Neural cell (in vitro differentiated cells): ENCODE results near the gene TSPAN19. TPM values are rescaled to one million over a fixed set of nuclear protein-coding genes. Genes with fewer than 3 reads are reported as not detected.

Experiments
- H2AFZ ChIP-seq: fragments of 200-600, 300-800 bp; sonication (generic), shearing (Covaris generic); 2 replicates; pipeline ENCODE4 v1.6.0; 2014; ENCODE audit warnings: low read depth, mild to moderate bottlenecking, antibody characterized with exemption, low read length, moderate library complexity
- H3F3A ChIP-seq: fragments of 200-600 bp; shearing (Covaris generic); 2 replicates; pipeline ENCODE4 v1.6.1; 2016; ENCODE audit warnings: mild to moderate bottlenecking, moderate library complexity, mixed read lengths, antibody characterized with exemption, low read length; ENCODE audit not compliant: insufficient read depth, poor library complexity, severe bottlenecking
- H3K27ac ChIP-seq: fragments of 200-600, 300-800 bp; sonication (generic), shearing (Covaris generic); 2 replicates; pipeline ENCODE4 v1.5.1; 2014; ENCODE audit warnings: mild to moderate bottlenecking, low read length, moderate library complexity
- H3K27me3 ChIP-seq: fragments of 300-800, 200-600 bp; sonication (generic), shearing (Covaris generic); 2 replicates; pipeline ENCODE4 v1.6.0; 2014; ENCODE audit warnings: mild to moderate bottlenecking, low read depth, low read length, moderate library complexity; ENCODE audit not compliant: insufficient read depth
- H3K36me3 ChIP-seq: fragments of 300-800, 200-600 bp; sonication (generic), shearing (Covaris generic); 2 replicates; pipeline ENCODE4 v1.5.1; 2014; ENCODE audit warnings: mild to moderate bottlenecking, antibody characterized with exemption, low read length, moderate library complexity; ENCODE audit not compliant: insufficient read depth
- H3K4me2 ChIP-seq: fragments of 300-800, 200-600 bp; sonication (generic), shearing (Covaris generic); 2 replicates; pipeline ENCODE4 v1.6.0; 2014; ENCODE audit warnings: mild to moderate bottlenecking, low read length
- H3K4me3 ChIP-seq: fragments of 300-800, 200-600 bp; sonication (generic), shearing (Covaris generic); 2 replicates; pipeline ENCODE4 v1.5.1; 2014; ENCODE audit warnings: mild to moderate bottlenecking, low read length, moderate library complexity
- H3K79me2 ChIP-seq: fragments of 200-600 bp; shearing (Covaris generic); replicated peaks from 2 replicates; pipeline ENCODE4 v1.6.0; 2014; ENCODE audit warnings: mild to moderate bottlenecking, low read length, moderate library complexity; ENCODE audit not compliant: insufficient read depth
- H3K9ac ChIP-seq: fragments of 300-800, 200-600 bp; sonication (generic), shearing (Covaris generic); 2 replicates; pipeline ENCODE4 v1.6.1; 2016; ENCODE audit warnings: mild to moderate bottlenecking, low read length, mixed read lengths
- H3K9me2 ChIP-seq: fragments of 200-600 bp; shearing (Covaris generic); 2 replicates; pipeline ENCODE4 v1.6.1; 2016; ENCODE audit warnings: mild to moderate bottlenecking, low read length, mixed read lengths; ENCODE audit not compliant: insufficient read depth
- H3K9me3 ChIP-seq: fragments of 200-600, 300-800 bp; sonication (generic), shearing (Covaris generic); 2 replicates; pipeline ENCODE4 v1.6.1; 2016; ENCODE audit warnings: mild to moderate bottlenecking, mixed run types, low read length, moderate library complexity, mixed read lengths
- H4K20me1 ChIP-seq: fragments of 200-600 bp; shearing (Covaris generic); 2 replicates; pipeline ENCODE4 v1.6.1; 2016; ENCODE audit warnings: mild to moderate bottlenecking, mixed run types; ENCODE audit not compliant: insufficient read depth
- EP300 ChIP-seq: fragments of 450-650 bp; conservative IDR thresholded peaks from 2 replicates; pipeline ENCODE4 v1.6.1; 2014; ENCODE audit warnings: antibody characterized with exemption, mild to moderate bottlenecking, moderate library complexity; ENCODE audit not compliant: poor library complexity, severe bottlenecking
- EZH2 ChIP-seq: fragments of 200-600, 300-800 bp; shearing (Covaris generic), sonication (generic); IDR thresholded peaks from 2 replicates; pipeline ENCODE4 v1.6.1; 2014; ENCODE audit warnings: antibody characterized with exemption, low read length, borderline replicate concordance, mild to moderate bottlenecking; ENCODE audit not compliant: insufficient read depth, poor library complexity, severe bottlenecking
- MXI1 ChIP-seq: fragments of 450-650 bp; conservative IDR thresholded peaks from 2 replicates; pipeline ENCODE4 v1.6.1; 2014; ENCODE audit warnings: antibody characterized with exemption, mild to moderate bottlenecking; ENCODE audit not compliant: poor library complexity, severe bottlenecking
- POLR2AphosphoS5 ChIP-seq: IDR thresholded peaks from 2 replicates; pipeline ENCODE4 v1.6.1; 2012
- RAD21 ChIP-seq: fragments of 450-650 bp; conservative IDR thresholded peaks from 2 replicates; pipeline ENCODE4 v1.6.1; 2014; ENCODE audit warnings: antibody characterized with exemption, mild to moderate bottlenecking, moderate library complexity
- SMC3 ChIP-seq: fragments of 450-650 bp; conservative IDR thresholded peaks from 2 replicates; pipeline ENCODE4 v1.6.1; 2014; ENCODE audit warnings: antibody characterized with exemption, mild to moderate bottlenecking, moderate library complexity; ENCODE audit not compliant: poor library complexity
- TAF1 ChIP-seq: IDR thresholded peaks from 2 replicates; pipeline ENCODE4 v1.6.1; 2012; ENCODE audit warnings: low read depth
- polyA plus RNA-seq: library from polyadenylated mRNA; depleted of rRNA; stranded (reverse); fragments of >200 nt; gene quantifications from 2 replicates; pipeline ENCODE4 v1.2.3, GENCODE V29; 2014
- TF ChIP-seq, protein P1 (sequence below): fragments of 450-650 bp; IDR thresholded peaks from 2 replicates; pipeline ENCODE4 v1.5.1; 2014; ENCODE audit warnings: antibody characterized with exemption, mild to moderate bottlenecking, moderate library complexity; ENCODE audit not compliant: poor library complexity, severe bottlenecking
- TF ChIP-seq, protein P2 (sequence below): IDR thresholded peaks from 2 replicates; pipeline ENCODE4 v1.6.1; 2012; ENCODE audit warnings: borderline replicate concordance

Gene TSPAN19
- polyA plus RNA-seq, 1 donor from 2014 or later, result 3.5 TPM

DNA sequence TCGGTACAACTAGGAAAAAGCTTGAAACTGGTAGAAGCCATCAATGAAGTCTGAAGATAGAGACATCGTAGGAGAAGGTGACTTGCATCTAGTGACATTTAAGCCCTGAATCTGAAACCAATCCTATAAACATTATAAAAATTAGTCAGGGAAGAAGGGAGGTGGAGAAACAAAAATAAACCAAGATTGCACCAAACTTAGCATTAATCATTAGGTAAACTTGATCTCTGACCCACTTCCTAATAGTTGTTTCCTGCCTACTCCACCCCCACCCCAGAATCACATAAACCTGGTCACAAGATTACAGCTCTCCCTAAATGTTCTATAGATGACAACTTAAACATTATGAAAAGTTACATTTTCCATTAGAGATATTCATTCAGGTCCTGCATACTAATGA lies 40.4 kb downstream of the TSPAN19 start:
- Histone ChIP-seq H3K27me3 (no peaks in the 10 kb centered on the region), H3K9me3 (no peaks in the 10 kb centered on the region), H3K9me2 (no peaks in the 10 kb centered on the region), H4K20me1 (no peaks in the 10 kb centered on the region), H3K36me3 (no peaks in the 10 kb centered on the region), H3K79me2 (no peaks in the 10 kb centered on the region), H3K9ac (no peak overlapping the region), H3F3A (no peaks in the 10 kb centered on the region), H3K27ac (no peak overlapping the region), H2AFZ (no peak overlapping the region), H3K4me2 (no peak overlapping the region), H3K4me3 (no peak overlapping the region)
- TF ChIP-seq POLR2AphosphoS5 (no peak), SMC3 (no peak), RAD21 (no peak), MXI1 (no peak), EZH2 (no peak), TAF1 (no peak), EP300 (no peak)
- TF ChIP-seq, protein P1, sequence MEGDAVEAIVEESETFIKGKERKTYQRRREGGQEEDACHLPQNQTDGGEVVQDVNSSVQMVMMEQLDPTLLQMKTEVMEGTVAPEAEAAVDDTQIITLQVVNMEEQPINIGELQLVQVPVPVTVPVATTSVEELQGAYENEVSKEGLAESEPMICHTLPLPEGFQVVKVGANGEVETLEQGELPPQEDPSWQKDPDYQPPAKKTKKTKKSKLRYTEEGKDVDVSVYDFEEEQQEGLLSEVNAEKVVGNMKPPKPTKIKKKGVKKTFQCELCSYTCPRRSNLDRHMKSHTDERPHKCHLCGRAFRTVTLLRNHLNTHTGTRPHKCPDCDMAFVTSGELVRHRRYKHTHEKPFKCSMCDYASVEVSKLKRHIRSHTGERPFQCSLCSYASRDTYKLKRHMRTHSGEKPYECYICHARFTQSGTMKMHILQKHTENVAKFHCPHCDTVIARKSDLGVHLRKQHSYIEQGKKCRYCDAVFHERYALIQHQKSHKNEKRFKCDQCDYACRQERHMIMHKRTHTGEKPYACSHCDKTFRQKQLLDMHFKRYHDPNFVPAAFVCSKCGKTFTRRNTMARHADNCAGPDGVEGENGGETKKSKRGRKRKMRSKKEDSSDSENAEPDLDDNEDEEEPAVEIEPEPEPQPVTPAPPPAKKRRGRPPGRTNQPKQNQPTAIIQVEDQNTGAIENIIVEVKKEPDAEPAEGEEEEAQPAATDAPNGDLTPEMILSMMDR, result no peak
- TF ChIP-seq, protein P2, sequence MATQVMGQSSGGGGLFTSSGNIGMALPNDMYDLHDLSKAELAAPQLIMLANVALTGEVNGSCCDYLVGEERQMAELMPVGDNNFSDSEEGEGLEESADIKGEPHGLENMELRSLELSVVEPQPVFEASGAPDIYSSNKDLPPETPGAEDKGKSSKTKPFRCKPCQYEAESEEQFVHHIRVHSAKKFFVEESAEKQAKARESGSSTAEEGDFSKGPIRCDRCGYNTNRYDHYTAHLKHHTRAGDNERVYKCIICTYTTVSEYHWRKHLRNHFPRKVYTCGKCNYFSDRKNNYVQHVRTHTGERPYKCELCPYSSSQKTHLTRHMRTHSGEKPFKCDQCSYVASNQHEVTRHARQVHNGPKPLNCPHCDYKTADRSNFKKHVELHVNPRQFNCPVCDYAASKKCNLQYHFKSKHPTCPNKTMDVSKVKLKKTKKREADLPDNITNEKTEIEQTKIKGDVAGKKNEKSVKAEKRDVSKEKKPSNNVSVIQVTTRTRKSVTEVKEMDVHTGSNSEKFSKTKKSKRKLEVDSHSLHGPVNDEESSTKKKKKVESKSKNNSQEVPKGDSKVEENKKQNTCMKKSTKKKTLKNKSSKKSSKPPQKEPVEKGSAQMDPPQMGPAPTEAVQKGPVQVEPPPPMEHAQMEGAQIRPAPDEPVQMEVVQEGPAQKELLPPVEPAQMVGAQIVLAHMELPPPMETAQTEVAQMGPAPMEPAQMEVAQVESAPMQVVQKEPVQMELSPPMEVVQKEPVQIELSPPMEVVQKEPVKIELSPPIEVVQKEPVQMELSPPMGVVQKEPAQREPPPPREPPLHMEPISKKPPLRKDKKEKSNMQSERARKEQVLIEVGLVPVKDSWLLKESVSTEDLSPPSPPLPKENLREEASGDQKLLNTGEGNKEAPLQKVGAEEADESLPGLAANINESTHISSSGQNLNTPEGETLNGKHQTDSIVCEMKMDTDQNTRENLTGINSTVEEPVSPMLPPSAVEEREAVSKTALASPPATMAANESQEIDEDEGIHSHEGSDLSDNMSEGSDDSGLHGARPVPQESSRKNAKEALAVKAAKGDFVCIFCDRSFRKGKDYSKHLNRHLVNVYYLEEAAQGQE, result no peak

DNA sequence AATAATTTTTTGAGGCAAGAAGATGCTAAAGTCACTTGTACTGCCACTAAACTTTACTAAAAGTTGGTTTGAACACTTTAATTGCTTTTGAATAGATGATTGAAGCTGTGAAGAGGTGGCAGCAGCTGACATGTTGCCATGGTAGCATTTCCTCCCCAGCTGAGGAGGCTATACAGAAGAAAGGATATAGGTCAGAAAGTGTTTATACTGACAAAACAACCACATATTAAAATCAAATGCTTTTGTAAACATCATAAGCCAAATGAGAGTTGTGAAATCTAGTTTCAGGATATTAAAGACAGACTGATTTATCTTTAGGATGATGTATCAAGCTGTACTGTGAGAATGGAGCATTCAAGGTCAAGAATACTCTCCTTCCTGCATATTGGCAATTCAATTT lies 41.7 kb downstream of the TSPAN19 start:
- no peak overlapping the region for H3K4me2 ChIP-seq
- H2AFZ ChIP-seq, result no peak overlapping the region
- H3K36me3 ChIP-seq, result no peaks in the 10 kb centered on the region
- TF ChIP-seq, protein P2, result no peak
- TF ChIP-seq SMC3 (no peak), MXI1 (no peak), EP300 (no peak), RAD21 (no peak), EZH2 (no peak), POLR2AphosphoS5 (no peak), TAF1 (no peak)
- TF ChIP-seq, protein P1, result no peak
- no peaks in the 10 kb centered on the region for H3K9me2 ChIP-seq
- no peaks in the 10 kb centered on the region for H3K79me2 ChIP-seq
- H3K27ac ChIP-seq, result no peak overlapping the region
- H3K27me3 ChIP-seq, result no peaks in the 10 kb centered on the region
- no peaks in the 10 kb centered on the region for H3F3A ChIP-seq
- no peaks in the 10 kb centered on the region for H3K9me3 ChIP-seq
- H4K20me1 ChIP-seq, result no peaks in the 10 kb centered on the region
- H3K4me3 ChIP-seq, result no peak overlapping the region
- H3K9ac ChIP-seq, result no peak overlapping the region
